SKM-1 treated with dmso at 0.1 percent for 144 hours (cell line): ENCODE data around the gene CACNG8.
"Not testable (repeated sequence)": the region's sequence is repeated elsewhere in the genome, so short reads cannot be mapped to it uniquely, and the experiment has no call there.

Experiments used
- DNase-seq: peaks from one replicate; lab custom pipeline; 2025; ENCODE audit not compliant: unreplicated experiment; lab: John Stamatoyannopoulos, UW

CACNG8 gene

DNA sequence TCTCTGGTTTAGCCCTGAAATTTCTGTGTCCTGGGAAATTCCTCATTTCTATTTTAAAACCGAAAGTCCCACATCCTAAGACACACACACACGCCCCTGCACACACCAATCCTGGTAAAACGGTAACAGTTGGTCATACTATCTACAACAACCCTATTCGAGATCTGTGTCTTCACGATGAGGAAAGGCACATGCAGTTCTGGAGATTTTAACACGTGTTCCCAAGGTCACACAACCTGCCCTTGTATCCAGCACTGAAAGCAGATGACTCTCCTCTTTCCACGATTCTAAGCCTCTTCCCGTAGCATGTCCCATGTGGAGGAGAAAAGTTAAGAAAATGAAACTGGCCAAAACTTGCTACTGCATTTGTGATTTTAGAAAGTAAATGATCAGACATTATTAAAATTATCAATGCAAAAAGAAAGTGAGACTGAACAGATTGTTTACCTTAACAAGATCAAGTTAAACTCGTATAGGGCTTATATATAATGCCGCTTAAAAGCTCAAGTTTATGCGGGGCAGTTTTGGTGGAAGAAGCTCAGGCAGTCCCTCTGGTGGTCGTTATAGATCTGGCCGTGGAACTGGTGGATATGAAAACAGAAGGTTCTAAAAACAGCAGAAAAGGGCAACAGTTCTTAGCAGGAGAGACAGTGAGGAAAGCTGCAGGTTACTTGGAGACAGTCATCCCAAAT lies 68.3 kb downstream of the CACNG8 start:
- no peak for DNase-seq

DNA sequence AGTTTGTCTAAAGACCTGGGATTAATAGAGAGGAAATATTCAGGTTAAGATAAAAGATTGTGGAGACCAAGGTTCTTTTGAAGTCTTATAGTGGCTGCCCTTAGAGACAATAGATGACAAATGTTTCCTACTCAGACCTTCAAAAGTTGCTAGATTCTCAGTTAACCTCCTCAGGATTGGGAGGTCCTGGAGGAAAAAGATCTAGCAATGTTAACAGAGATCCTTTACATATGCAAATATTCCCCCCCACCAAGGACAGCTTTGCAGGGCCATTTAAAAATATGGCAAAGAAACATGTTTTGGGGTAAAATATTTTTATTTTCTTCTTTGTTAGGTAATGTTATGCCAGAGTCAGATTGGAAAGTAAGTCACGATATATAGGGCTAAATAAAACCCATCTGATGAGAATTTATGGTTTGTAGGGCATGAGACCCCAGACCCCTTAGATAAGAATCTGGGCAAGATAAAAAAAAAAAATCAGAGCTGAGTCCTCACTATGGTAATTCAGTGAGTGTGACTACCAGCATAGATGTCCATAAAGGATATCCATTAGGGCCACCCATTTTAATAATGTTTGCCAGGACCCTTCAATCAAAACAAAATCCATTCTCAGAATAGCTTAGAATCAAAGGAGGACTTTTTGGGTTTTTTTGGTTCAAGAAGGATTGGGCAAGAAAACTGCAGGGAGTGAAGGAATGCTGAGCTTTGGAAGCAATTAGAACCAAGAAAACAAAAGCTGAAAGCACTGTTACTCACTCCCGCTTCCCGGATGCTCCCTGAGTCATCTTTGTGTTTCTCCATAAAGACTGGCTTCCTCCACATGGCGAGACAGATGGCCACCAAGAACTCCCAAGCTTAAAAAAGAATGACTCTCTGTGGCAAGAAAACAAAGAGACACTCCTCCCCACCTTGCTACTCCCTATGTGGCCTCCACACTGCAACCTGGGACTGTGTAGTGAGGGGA lies 72.8 kb downstream of the CACNG8 start:
- no peak for DNase-seq

DNA sequence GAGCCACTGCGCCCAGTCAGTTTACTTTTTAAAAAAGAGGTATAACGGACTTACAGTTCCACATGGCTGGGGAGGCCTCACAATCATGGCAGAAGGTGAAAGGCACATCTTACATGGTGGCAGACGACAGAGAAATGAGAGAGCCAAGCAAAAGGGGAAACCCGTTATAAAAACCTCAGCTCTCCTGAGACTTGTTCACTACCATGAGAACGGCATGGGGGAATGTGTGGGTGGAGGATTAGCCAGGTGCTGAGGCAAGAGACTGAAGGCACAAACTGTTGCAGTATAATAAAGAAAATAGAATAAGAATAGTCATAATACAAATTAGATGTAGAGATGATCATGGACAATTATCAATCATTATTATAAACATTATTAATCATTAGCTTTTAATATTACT lies 73.8 kb downstream of the CACNG8 start:
- not testable (repeated sequence) for DNase-seq
